ENCODE measurements around the gene RASSF7. TPM values are rescaled to one million over a fixed set of nuclear protein-coding genes. Genes with fewer than 3 reads are reported as not detected.

The RASSF7 gene
- total RNA-seq, 2 donors from 2014 or later = 49.4 to 107 TPM

- Histone ChIP-seq H3K27ac (no peak overlapping the region), H3K9me3 (no peaks in the 10 kb centered on the region), H3K27me3 (replicated peaks; ENCODE audit: insufficient read depth) (no peaks in the 10 kb centered on the region), H3K4me1 (replicated peaks) (no peaks in the 10 kb centered on the region), H3K36me3 (no peaks in the 10 kb centered on the region), H3K4me3 (no peak overlapping the region)
- TF ChIP-seq POLR2AphosphoS5 (IDR thresholded peaks at IDR 0.05) (no peak), POLR2A (IDR thresholded peaks at IDR 0.05) (no peak)
- TF ChIP-seq, protein P1, sequence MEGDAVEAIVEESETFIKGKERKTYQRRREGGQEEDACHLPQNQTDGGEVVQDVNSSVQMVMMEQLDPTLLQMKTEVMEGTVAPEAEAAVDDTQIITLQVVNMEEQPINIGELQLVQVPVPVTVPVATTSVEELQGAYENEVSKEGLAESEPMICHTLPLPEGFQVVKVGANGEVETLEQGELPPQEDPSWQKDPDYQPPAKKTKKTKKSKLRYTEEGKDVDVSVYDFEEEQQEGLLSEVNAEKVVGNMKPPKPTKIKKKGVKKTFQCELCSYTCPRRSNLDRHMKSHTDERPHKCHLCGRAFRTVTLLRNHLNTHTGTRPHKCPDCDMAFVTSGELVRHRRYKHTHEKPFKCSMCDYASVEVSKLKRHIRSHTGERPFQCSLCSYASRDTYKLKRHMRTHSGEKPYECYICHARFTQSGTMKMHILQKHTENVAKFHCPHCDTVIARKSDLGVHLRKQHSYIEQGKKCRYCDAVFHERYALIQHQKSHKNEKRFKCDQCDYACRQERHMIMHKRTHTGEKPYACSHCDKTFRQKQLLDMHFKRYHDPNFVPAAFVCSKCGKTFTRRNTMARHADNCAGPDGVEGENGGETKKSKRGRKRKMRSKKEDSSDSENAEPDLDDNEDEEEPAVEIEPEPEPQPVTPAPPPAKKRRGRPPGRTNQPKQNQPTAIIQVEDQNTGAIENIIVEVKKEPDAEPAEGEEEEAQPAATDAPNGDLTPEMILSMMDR (IDR thresholded peaks at IDR 0.05) = no peak
- 67% methylated on average over 17 of the region's 17 CpGs for WGBS
- intact Hi-C loops (cut with DNase I) = no loop called here
- DNase-seq (ENCODE audit: low spot score) = no peak
Observed at GRCh38 chr11:526192-526591, 34.6 kb upstream of the RASSF7 start.

GRCh38 chr11:528166-528814, 32.5 kb upstream of the RASSF7 start:
- 73% methylated on average over 21 of the region's 30 CpGs for WGBS
- intact Hi-C loops (cut with DNase I) = no loop called here
- Histone ChIP-seq H3K4me1 (replicated peaks) (no peaks in the 10 kb centered on the region), H3K9me3 (no peaks in the 10 kb centered on the region), H3K4me3 (no peak overlapping the region), H3K36me3 (peaks cover 4 to 15% of the 10 kb centered on the region in 2 donors), H3K27ac (no peak overlapping the region), H3K27me3 (replicated peaks; ENCODE audit: insufficient read depth) (no peaks in the 10 kb centered on the region)
- DNase-seq (ENCODE audit: low spot score) = no peak
- TF ChIP-seq, protein P1 (IDR thresholded peaks at IDR 0.05) = no peak
- no peak for TF ChIP-seq POLR2AphosphoS5 (IDR thresholded peaks at IDR 0.05)

DNA sequence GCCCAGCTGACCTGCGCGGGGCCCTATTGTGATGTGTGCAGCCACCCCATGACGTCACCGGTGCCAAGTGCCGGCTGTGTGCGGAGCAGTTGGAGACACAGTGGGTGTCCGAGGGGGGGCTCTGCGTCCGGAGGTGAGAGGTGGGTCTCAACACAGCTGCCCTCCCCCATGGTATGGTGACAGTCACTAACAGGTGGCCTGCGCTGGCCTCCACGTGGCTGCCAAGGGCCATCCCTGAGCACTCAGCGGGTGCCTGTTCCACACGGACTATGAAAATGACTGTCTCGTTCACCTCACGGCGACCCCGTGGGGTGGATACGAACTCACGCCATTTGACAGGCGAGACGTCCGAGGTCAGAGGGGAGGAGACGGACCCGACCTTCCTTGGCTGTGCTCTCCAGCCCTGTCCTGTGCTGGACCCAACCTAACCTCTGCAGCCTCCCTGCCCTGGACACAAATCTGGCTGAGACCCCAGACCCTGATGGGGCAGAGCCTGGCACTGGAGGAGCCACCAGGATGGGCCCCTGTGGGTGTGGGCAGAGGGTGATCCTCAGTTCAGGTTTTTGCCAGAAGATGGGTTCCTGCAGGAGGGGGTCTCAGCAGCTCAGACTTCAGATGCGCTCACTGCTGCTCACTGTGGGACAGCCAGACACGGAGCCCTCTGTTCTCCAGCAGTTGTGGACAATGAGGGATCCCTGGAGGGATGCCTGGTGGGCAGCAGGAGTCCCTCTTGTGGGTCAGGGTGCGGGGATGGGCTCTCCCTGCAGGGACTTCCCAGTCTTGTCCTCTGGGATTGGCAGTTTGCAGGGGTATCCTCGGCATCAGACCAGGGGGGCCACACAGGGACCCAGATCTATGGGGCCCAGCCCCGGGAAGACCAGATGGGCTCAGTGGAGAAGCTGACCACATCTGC, 31.7 kb upstream of the RASSF7 start:
- no peaks in the 10 kb centered on the region for H3K9me3 ChIP-seq
- DNase-seq (ENCODE audit: low spot score) = no peak
- TF ChIP-seq POLR2A (IDR thresholded peaks at IDR 0.05) (no peak), POLR2AphosphoS5 (IDR thresholded peaks at IDR 0.05) (no peak)
- TF ChIP-seq, protein P1 (IDR thresholded peaks at IDR 0.05) = no peak
- H3K4me1 ChIP-seq (replicated peaks) = peaks cover 6% of the 10 kb centered on the region
- no peak overlapping the region for H3K27ac ChIP-seq
- H3K36me3 ChIP-seq = peaks cover 4 to 18% of the 10 kb centered on the region in 2 donors
- no peak overlapping the region for H3K4me3 ChIP-seq
- intact Hi-C loops (cut with DNase I) = no loop called here
- WGBS = 74% methylated on average over 26 of the region's 29 CpGs
- no peaks in the 10 kb centered on the region for H3K27me3 ChIP-seq (replicated peaks; ENCODE audit: insufficient read depth)

DNA sequence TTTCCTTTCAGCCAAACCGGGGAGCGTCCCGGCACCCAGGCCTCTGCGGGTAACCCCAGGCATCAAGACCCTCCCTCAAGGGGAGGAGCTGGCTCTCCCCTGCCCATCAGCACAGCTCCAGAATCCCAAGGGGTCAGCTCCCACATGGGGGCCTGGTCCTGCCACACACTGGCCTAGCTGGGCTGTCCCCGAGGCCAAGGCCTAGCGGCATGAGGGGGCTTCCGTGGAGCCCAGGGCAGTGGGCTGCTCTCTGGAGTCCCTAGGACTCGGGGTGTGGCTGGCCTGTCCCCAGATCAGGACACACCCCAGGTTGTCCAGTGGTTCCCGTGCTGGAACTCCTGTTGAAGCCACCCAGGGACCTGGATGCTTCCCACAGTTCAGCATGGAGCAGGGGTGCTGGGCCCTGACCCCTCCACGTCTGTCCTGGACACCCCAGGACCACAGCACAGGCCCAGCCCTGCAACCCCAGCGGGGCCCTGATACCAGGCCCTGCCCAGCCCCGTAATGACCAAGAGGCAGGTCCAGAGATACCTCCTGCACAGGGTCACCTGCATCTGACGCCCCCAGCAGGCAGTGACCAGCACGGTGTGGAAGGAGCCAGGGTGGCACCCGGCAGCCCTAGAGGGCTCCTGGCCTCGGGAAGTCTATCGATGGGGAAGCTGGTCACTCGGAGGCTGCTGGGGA, 30.9 kb upstream of the RASSF7 start:
- TF ChIP-seq POLR2A (IDR thresholded peaks at IDR 0.05) (no peak), POLR2AphosphoS5 (IDR thresholded peaks at IDR 0.05) (no peak)
- TF ChIP-seq, protein P1 (IDR thresholded peaks at IDR 0.05) = no peak
- Histone ChIP-seq H3K36me3 (peaks cover 4 to 18% of the 10 kb centered on the region in 2 donors), H3K9me3 (no peaks in the 10 kb centered on the region), H3K27ac (no peak overlapping the region), H3K27me3 (replicated peaks; ENCODE audit: insufficient read depth) (no peaks in the 10 kb centered on the region), H3K4me1 (replicated peaks) (peaks cover 9% of the 10 kb centered on the region), H3K4me3 (no peak overlapping the region)
- intact Hi-C loops (cut with DNase I) = no loop called here
- no peak for DNase-seq (ENCODE audit: low spot score)
- WGBS = 70% methylated on average over 13 of the region's 18 CpGs
